ENCODE measurements around the gene PPP1R3G.

- no peak for TF ChIP-seq CTCF (IDR thresholded peaks at IDR 0.05)
- no peak for TF ChIP-seq POLR2A (IDR thresholded peaks at IDR 0.05)
These were observed 31.3 kb upstream of the PPP1R3G start for GRCh38 chr6:5053864-5054244.
